ENCODE results near the gene CPNE5.

DNA sequence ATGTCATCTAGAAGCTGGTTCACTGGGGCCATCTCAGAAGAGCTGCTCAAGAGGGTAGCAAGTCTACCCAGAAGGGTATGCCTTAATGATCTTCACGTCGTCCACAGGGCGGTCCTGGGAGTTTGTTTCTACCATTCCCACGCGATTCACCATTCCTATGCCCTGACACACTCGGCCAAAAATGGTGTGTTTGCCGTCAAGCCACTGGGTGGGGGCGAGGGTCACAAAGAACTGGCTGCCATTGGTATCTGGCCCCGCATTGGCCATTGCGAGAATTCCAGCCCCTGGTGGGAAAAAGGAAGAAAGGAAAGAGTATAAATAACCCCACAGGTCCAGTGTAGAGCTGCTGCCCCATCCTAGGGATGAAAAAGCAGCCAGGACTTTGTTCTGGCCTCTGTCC lies 16.5 kb upstream of the CPNE5 start:
- TF ChIP-seq CTCF (IDR thresholded peaks at IDR 0.05) (no peak), EP300 (IDR thresholded peaks at IDR 0.05) (no peak), POLR2A (IDR thresholded peaks at IDR 0.05) (no peak)
